PC-3 (cell line): Measurements from ENCODE around the gene GSN. TPM values are rescaled to one million over a fixed set of nuclear protein-coding genes. Genes with fewer than 3 reads are reported as not detected.

Experiments used
- ATAC-seq: fragments of 200-7000 bp; cut with Tn5 transposase; 2 replicates; pipeline ENCODE4 v1.9.1; 2020; ENCODE audit warnings: mild to moderate bottlenecking, moderate library complexity
- BruUV-seq: library from RNA; stranded (reverse); fragments of 400-500 nt; replicated peaks from 2 replicates; lab custom pipeline; 2021; lab: Mats Ljungman, UMichigan
- CTCF ChIA-PET: fragments of 300-600 bp; sonication (Branson Sonifier 250); formaldehyde crosslinking; loops from one replicate; lab custom pipeline; 2022; ENCODE audit warnings: antibody characterized with exemption; lab: Charles Lee
- POLR2A ChIA-PET: fragments of 300-600 bp; sonication (Branson Sonifier 250); formaldehyde crosslinking; loops from one replicate; lab custom pipeline; 2022; ENCODE audit warnings: antibody characterized with exemption; ENCODE audit not compliant: unreplicated experiment; lab: Charles Lee
- DNase-seq: peaks from one replicate; pipeline ENCODE4 v3.0.0-alpha.2; 2015
- H2AFZ ChIP-seq: fragments of 300-600 bp; sonication (generic); 2 replicates; pipeline ENCODE4 v1.6.0; 2016; ENCODE audit warnings: antibody characterized with exemption, low read length
- H3F3A ChIP-seq: fragments of 300-600 bp; sonication (generic); one replicate; pipeline ENCODE4 v1.6.0; 2017; ENCODE audit warnings: antibody characterized with exemption, low read length, control low read depth, mild to moderate bottlenecking; ENCODE audit not compliant: unreplicated experiment
- H3K27ac ChIP-seq: fragments of 300-600 bp; sonication (generic); 2 replicates; pipeline ENCODE4 v1.5.1; 2016; ENCODE audit warnings: mild to moderate bottlenecking, low read length
- H3K27me3 ChIP-seq: fragments of 300-600 bp; sonication (generic); 2 replicates; pipeline ENCODE4 v1.6.1; 2016; ENCODE audit warnings: low read length, mixed read lengths
- H3K36me3 ChIP-seq: fragments of 300-600 bp; sonication (generic); 2 replicates; pipeline ENCODE4 v1.6.1; 2016; ENCODE audit warnings: low read depth, mixed run types, low read length, mixed read lengths
- H3K4me1 ChIP-seq: fragments of 300-600 bp; sonication (generic); 2 replicates; pipeline ENCODE4 v1.5.1; 2016; ENCODE audit warnings: low read length; ENCODE audit not compliant: insufficient read depth
- H3K4me2 ChIP-seq: fragments of 300-600 bp; sonication (generic); 2 replicates; pipeline ENCODE4 v1.6.0; 2016; ENCODE audit warnings: low read length
- H3K4me3 ChIP-seq: fragments of 300-600 bp; sonication (generic); 2 replicates; pipeline ENCODE4 v1.5.1; 2016; ENCODE audit warnings: mild to moderate bottlenecking, low read length, mixed read lengths
- H3K79me2 ChIP-seq: fragments of 300-600 bp; sonication (generic); 2 replicates; pipeline ENCODE4 v1.6.1; 2017; ENCODE audit warnings: low read length, mixed read lengths
- H3K9ac ChIP-seq: fragments of 300-600 bp; sonication (generic); 2 replicates; pipeline ENCODE4 v1.6.0; 2016; ENCODE audit warnings: mild to moderate bottlenecking, low read length
- H3K9me2 ChIP-seq: fragments of 300-600 bp; sonication (generic); replicated peaks from 2 replicates; pipeline ENCODE4 v1.6.1; 2016; ENCODE audit warnings: mixed run types, low read length, mixed read lengths
- H3K9me3 ChIP-seq: fragments of 300-600 bp; sonication (generic); 2 replicates; pipeline ENCODE4 v1.6.1; 2016; ENCODE audit warnings: low read length, mixed read lengths
- H4K20me1 ChIP-seq: fragments of 300-600 bp; sonication (generic); 2 replicates; pipeline ENCODE4 v1.6.1; 2016; ENCODE audit warnings: low read length, mixed read lengths
- EZH2 ChIP-seq: fragments of 300-600 bp; sonication (generic); IDR thresholded peaks from one replicate; pipeline ENCODE4 v1.6.1; 2017; ENCODE audit warnings: antibody characterized with exemption, mild to moderate bottlenecking, low read length; ENCODE audit not compliant: unreplicated experiment
- EZH2phosphoT487 ChIP-seq: fragments of 300-600 bp; sonication (generic); IDR thresholded peaks from 2 replicates; pipeline ENCODE4 v1.6.1; 2018; ENCODE audit warnings: mild to moderate bottlenecking, antibody characterized with exemption, low read length, borderline replicate concordance
- intact Hi-C: fragments of 100-400 bp; cut with micrococcal nuclease; formaldehyde crosslinking; loops from 2 replicates; pipeline ENCODE4 v1.9.0; 2023
- total RNA-seq: library from RNA; depleted of rRNA; stranded (reverse); fragments of >200 nt; gene quantifications from 2 replicates; pipeline ENCODE4 v1.2.3, GENCODE V29; 2014
- TF ChIP-seq, protein P1 (sequence below): fragments of 300-600 bp; sonication (generic); conservative IDR thresholded peaks from 2 replicates; pipeline ENCODE4 v1.5.1; 2017; ENCODE audit warnings: antibody characterized with exemption, low read depth, mild to moderate bottlenecking, low read length

The GSN gene
- total RNA-seq, 1 experiment from 2014 or later, result 36.5 TPM

GRCh38 chr9:121323449-121324151 lies 55.6 kb downstream of the GSN start:
- Histone ChIP-seq H2AFZ (no peak overlapping the region), H3F3A (no peaks in the 10 kb centered on the region), H3K79me2 (no peaks in the 10 kb centered on the region), H3K4me1 (peaks cover 8% of the 10 kb centered on the region), H3K9me2 (no peaks in the 10 kb centered on the region), H3K27me3 (no peaks in the 10 kb centered on the region), H3K4me3 (no peak overlapping the region), H3K9ac (no peak overlapping the region), H3K27ac (no peak overlapping the region), H4K20me1 (no peaks in the 10 kb centered on the region), H3K36me3 (no peaks in the 10 kb centered on the region), H3K4me2 (no peak overlapping the region), H3K9me3 (no peaks in the 10 kb centered on the region)
- POLR2A ChIA-PET, result no interaction called here
- CTCF ChIA-PET, result no interaction called here
- no TSS peak for BruUV-seq
- no peak for ATAC-seq
- no peak for DNase-seq
- TF ChIP-seq EZH2 (no peak), EZH2phosphoT487 (no peak)
- TF ChIP-seq, protein P1, sequence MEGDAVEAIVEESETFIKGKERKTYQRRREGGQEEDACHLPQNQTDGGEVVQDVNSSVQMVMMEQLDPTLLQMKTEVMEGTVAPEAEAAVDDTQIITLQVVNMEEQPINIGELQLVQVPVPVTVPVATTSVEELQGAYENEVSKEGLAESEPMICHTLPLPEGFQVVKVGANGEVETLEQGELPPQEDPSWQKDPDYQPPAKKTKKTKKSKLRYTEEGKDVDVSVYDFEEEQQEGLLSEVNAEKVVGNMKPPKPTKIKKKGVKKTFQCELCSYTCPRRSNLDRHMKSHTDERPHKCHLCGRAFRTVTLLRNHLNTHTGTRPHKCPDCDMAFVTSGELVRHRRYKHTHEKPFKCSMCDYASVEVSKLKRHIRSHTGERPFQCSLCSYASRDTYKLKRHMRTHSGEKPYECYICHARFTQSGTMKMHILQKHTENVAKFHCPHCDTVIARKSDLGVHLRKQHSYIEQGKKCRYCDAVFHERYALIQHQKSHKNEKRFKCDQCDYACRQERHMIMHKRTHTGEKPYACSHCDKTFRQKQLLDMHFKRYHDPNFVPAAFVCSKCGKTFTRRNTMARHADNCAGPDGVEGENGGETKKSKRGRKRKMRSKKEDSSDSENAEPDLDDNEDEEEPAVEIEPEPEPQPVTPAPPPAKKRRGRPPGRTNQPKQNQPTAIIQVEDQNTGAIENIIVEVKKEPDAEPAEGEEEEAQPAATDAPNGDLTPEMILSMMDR, result no peak
- intact Hi-C loops, result no loop called here

GRCh38 chr9:121324316-121324715 lies 56.4 kb downstream of the GSN start:
- H3K9ac ChIP-seq, result no peak overlapping the region
- no peaks in the 10 kb centered on the region for H3K9me3 ChIP-seq
- no peaks in the 10 kb centered on the region for H3F3A ChIP-seq
- peaks cover 8% of the 10 kb centered on the region for H3K4me1 ChIP-seq
- H3K27me3 ChIP-seq, result no peaks in the 10 kb centered on the region
- CTCF ChIA-PET, result no interaction called here
- H3K9me2 ChIP-seq, result no peaks in the 10 kb centered on the region
- no peaks in the 10 kb centered on the region for H3K79me2 ChIP-seq
- DNase-seq (no peak), ATAC-seq (no peak)
- intact Hi-C loops, result no loop called here
- TF ChIP-seq, protein P1, result no peak
- TF ChIP-seq EZH2phosphoT487 (no peak), EZH2 (no peak)
- H3K27ac ChIP-seq, result no peak overlapping the region
- no peak overlapping the region for H3K4me2 ChIP-seq
- H4K20me1 ChIP-seq, result no peaks in the 10 kb centered on the region
- H3K4me3 ChIP-seq, result no peak overlapping the region
- POLR2A ChIA-PET, result no interaction called here
- no TSS peak for BruUV-seq
- no peaks in the 10 kb centered on the region for H3K36me3 ChIP-seq
- no peak overlapping the region for H2AFZ ChIP-seq

GRCh38 chr9:121324755-121325154 lies 56.8 kb downstream of the GSN start:
- ATAC-seq, result no peak
- Histone ChIP-seq H3K9me2 (no peaks in the 10 kb centered on the region), H3F3A (no peaks in the 10 kb centered on the region), H3K4me3 (no peak overlapping the region), H3K9me3 (no peaks in the 10 kb centered on the region), H3K4me2 (no peak overlapping the region), H4K20me1 (no peaks in the 10 kb centered on the region), H3K36me3 (no peaks in the 10 kb centered on the region), H3K79me2 (no peaks in the 10 kb centered on the region), H3K9ac (no peak overlapping the region), H3K27me3 (no peaks in the 10 kb centered on the region), H3K27ac (no peak overlapping the region), H3K4me1 (peaks cover 8% of the 10 kb centered on the region), H2AFZ (no peak overlapping the region)
- ChIA-PET POLR2A (no interaction called here), CTCF (no interaction called here)
- intact Hi-C loops, result no loop called here
- no TSS peak for BruUV-seq
- TF ChIP-seq EZH2 (no peak), EZH2phosphoT487 (no peak)
- TF ChIP-seq, protein P1, result no peak
- DNase-seq, result no peak
